ENCODE data around the gene APCDD1.

GRCh38 chr18:10460414-10461018 is 6.1 kb downstream of the APCDD1 start:
- no peak for TF ChIP-seq POLR2A (IDR thresholded peaks at IDR 0.05)
- TF ChIP-seq, protein P1, sequence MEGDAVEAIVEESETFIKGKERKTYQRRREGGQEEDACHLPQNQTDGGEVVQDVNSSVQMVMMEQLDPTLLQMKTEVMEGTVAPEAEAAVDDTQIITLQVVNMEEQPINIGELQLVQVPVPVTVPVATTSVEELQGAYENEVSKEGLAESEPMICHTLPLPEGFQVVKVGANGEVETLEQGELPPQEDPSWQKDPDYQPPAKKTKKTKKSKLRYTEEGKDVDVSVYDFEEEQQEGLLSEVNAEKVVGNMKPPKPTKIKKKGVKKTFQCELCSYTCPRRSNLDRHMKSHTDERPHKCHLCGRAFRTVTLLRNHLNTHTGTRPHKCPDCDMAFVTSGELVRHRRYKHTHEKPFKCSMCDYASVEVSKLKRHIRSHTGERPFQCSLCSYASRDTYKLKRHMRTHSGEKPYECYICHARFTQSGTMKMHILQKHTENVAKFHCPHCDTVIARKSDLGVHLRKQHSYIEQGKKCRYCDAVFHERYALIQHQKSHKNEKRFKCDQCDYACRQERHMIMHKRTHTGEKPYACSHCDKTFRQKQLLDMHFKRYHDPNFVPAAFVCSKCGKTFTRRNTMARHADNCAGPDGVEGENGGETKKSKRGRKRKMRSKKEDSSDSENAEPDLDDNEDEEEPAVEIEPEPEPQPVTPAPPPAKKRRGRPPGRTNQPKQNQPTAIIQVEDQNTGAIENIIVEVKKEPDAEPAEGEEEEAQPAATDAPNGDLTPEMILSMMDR (IDR thresholded peaks at IDR 0.05), result no peak
- no peak for TF ChIP-seq EP300 (IDR thresholded peaks at IDR 0.05)
- no peak for TF ChIP-seq POLR2AphosphoS5 (IDR thresholded peaks at IDR 0.05)

All from gastroesophageal sphincter (tissue), 3 donors.